Brain microvascular endothelial cell (primary cell): ENCODE data around the gene UPB1.
"Not testable (repeated sequence)": the region's sequence is repeated elsewhere in the genome, so short reads cannot be mapped to it uniquely, and the experiment has no call there.

Experiments used
- DNase-seq: peaks from one replicate; pipeline ENCODE4 v3.0.0-alpha.2; 2020
- H3K27ac ChIP-seq: fragments of 250-450 bp; sonication (Bioruptor Pico); 2 replicates; pipeline ENCODE4 v1.5.1; 2020; ENCODE audit warnings: mild to moderate bottlenecking, moderate library complexity
- H3K27me3 ChIP-seq: fragments of 250-450 bp; sonication (Bioruptor Pico); replicated peaks from 2 replicates; pipeline ENCODE4 v1.5.1; 2020; ENCODE audit warnings: mild to moderate bottlenecking
- H3K36me3 ChIP-seq: fragments of 250-450 bp; sonication (Bioruptor Pico); replicated peaks from 2 replicates; pipeline ENCODE4 v1.5.1; 2020; ENCODE audit warnings: mild to moderate bottlenecking
- H3K4me3 ChIP-seq: 2 replicates; pipeline ENCODE4 v1.5.1; 2011; ENCODE audit warnings: low read depth, mild to moderate bottlenecking, control low read depth, low read length, moderate library complexity
- in situ Hi-C: cut with HindIII; loops from 2 replicates; pipeline ENCODE4 v1.10.0; 2017; ENCODE audit warnings: low sequenced_read_pairs, low pct_ligation_motif_present
- TF ChIP-seq, protein P1 (sequence below): IDR thresholded peaks from 2 replicates; pipeline ENCODE4 v1.5.1; 2011; ENCODE audit warnings: low read depth, mild to moderate bottlenecking, moderate library complexity, low read length, control low read depth, inconsistent platforms; ENCODE audit errors: missing control alignments

Gene UPB1

GRCh38 chr22:24543679-24544243 is 48.6 kb downstream of the UPB1 start:
- in situ Hi-C loops = no loop called here
- Histone ChIP-seq H3K4me3 (no peak overlapping the region), H3K36me3 (peaks cover 65% of the 10 kb centered on the region), H3K27me3 (no peaks in the 10 kb centered on the region), H3K27ac (no peak overlapping the region)
- TF ChIP-seq, protein P1, sequence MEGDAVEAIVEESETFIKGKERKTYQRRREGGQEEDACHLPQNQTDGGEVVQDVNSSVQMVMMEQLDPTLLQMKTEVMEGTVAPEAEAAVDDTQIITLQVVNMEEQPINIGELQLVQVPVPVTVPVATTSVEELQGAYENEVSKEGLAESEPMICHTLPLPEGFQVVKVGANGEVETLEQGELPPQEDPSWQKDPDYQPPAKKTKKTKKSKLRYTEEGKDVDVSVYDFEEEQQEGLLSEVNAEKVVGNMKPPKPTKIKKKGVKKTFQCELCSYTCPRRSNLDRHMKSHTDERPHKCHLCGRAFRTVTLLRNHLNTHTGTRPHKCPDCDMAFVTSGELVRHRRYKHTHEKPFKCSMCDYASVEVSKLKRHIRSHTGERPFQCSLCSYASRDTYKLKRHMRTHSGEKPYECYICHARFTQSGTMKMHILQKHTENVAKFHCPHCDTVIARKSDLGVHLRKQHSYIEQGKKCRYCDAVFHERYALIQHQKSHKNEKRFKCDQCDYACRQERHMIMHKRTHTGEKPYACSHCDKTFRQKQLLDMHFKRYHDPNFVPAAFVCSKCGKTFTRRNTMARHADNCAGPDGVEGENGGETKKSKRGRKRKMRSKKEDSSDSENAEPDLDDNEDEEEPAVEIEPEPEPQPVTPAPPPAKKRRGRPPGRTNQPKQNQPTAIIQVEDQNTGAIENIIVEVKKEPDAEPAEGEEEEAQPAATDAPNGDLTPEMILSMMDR = no peak
- no peak for DNase-seq

- in situ Hi-C loops = no loop called here
- Histone ChIP-seq H3K27ac (no peak overlapping the region), H3K4me3 (no peak overlapping the region), H3K27me3 (no peaks in the 10 kb centered on the region), H3K36me3 (peaks cover 31% of the 10 kb centered on the region)
- TF ChIP-seq, protein P1 = no peak
- no peak for DNase-seq
Measured at GRCh38 chr22:24548812-24549211, 53.7 kb downstream of the UPB1 start.

- Histone ChIP-seq H3K4me3 (no peak overlapping the region), H3K36me3 (peaks cover 24% of the 10 kb centered on the region), H3K27me3 (no peaks in the 10 kb centered on the region), H3K27ac (no peak overlapping the region)
- no peak for DNase-seq
- in situ Hi-C loops = no loop called here
- TF ChIP-seq, protein P1 = no peak
Measured at GRCh38 chr22:24550028-24550901, 55.1 kb downstream of the UPB1 start.

- Histone ChIP-seq H3K4me3 (no peak overlapping the region), H3K36me3 (peaks cover 24% of the 10 kb centered on the region), H3K27ac (no peak overlapping the region), H3K27me3 (no peaks in the 10 kb centered on the region)
- in situ Hi-C loops = no loop called here
- TF ChIP-seq, protein P1 = no peak
- no peak for DNase-seq
Measured at GRCh38 chr22:24550902-24551435, 55.8 kb downstream of the UPB1 start.

GRCh38 chr22:24552503-24553286 is 57.6 kb downstream of the UPB1 start:
- H3K4me3 ChIP-seq, H3K36me3 ChIP-seq, H3K27me3 ChIP-seq, H3K27ac ChIP-seq, in situ Hi-C loops, DNase-seq: not testable (repeated sequence)
